ENCODE measurements around the gene CSTPP1.
"Not testable (repeated sequence)": the region's sequence is repeated elsewhere in the genome, so short reads cannot be mapped to it uniquely, and the experiment has no call there.

DNA sequence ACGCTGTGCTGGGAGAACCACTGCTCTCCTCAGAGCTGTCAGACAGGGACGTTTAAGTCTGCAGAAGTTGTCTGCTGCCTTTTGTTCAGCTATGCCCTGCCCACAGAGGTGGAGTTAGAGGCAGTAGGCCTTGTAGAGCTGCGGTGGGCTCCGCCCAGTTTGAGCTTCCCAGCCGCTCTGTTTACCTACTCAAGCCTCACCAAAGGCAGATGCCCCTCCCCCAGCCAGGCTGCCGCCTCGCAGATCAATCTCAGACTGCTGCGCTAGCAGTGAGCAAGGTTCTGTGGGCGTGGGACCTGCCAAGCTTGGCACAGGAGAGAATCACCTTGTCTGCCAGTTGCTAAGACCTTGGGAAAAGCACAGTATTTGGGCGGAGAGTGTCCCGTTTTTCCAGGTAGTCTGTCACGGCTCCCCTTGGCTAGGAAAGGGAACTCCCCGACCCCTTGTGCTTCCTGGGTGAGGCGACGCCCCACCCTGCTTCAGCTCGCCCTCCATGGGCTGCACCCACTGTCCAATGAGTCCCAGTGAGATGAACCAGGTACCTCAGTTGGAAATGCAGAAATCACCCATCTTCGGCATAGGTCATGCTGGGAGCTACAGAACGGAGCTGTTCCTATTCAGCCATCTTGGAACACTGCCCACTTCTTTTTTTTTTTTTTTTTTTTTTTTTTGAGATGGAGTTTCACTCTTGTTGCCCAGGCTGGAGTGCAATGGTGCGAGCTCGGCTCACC lies 182.6 kb downstream of the CSTPP1 start:
- TF ChIP-seq, protein P1, sequence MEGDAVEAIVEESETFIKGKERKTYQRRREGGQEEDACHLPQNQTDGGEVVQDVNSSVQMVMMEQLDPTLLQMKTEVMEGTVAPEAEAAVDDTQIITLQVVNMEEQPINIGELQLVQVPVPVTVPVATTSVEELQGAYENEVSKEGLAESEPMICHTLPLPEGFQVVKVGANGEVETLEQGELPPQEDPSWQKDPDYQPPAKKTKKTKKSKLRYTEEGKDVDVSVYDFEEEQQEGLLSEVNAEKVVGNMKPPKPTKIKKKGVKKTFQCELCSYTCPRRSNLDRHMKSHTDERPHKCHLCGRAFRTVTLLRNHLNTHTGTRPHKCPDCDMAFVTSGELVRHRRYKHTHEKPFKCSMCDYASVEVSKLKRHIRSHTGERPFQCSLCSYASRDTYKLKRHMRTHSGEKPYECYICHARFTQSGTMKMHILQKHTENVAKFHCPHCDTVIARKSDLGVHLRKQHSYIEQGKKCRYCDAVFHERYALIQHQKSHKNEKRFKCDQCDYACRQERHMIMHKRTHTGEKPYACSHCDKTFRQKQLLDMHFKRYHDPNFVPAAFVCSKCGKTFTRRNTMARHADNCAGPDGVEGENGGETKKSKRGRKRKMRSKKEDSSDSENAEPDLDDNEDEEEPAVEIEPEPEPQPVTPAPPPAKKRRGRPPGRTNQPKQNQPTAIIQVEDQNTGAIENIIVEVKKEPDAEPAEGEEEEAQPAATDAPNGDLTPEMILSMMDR (IDR thresholded peaks at IDR 0.05; ENCODE audit: control extremely low read depth in 1 of 3, insufficient read depth in 1 of 3, low read depth in 1 of 3, low read length in 3 of 3) = not testable (repeated sequence)
- not testable (repeated sequence) for TF ChIP-seq CHD7 (IDR thresholded peaks at IDR 0.05; ENCODE audit: insufficient replicate concordance, low read length); KDM4A (IDR thresholded peaks at IDR 0.05; ENCODE audit: low read depth, low read length, severe bottlenecking); JUND (IDR thresholded peaks at IDR 0.05; ENCODE audit: low read length); YY1 (IDR thresholded peaks at IDR 0.05; ENCODE audit: low read depth, low read length); EP300 (IDR thresholded peaks at IDR 0.05; ENCODE audit: borderline replicate concordance in 1 of 2, low read depth in 2 of 2, low read length in 2 of 2); SP1 (IDR thresholded peaks at IDR 0.05; ENCODE audit: low read depth, low read length); SIN3A (conservative IDR thresholded peaks at IDR 0.05 in 1 of 2, IDR thresholded peaks at IDR 0.05 in 1 of 2; ENCODE audit: low read depth in 1 of 2, low read length in 2 of 2)
